Testis (tissue), 2 donors: ENCODE data around the gene TMEM167A.

Experiments
- POLR2A ChIP-seq: fragments of 450-650 bp; IDR thresholded peaks from one replicate; pipeline ENCODE4 v1.6.1; 2017; ENCODE audit warnings: antibody characterized with exemption, mild to moderate bottlenecking, moderate library complexity
- TF ChIP-seq, protein P1 (sequence below), 3 experiments: fragments of 450-650 bp in 2 of 3; fragments of 200-600 bp in 1 of 3; sonication (generic) in 1 of 3; IDR thresholded peaks; one replicate each; pipeline ENCODE4 v1.5.1; 2016 to 2019; ENCODE audit warnings: antibody characterized with exemption in 3 of 3, mild to moderate bottlenecking in 2 of 3, moderate library complexity in 1 of 3

DNA sequence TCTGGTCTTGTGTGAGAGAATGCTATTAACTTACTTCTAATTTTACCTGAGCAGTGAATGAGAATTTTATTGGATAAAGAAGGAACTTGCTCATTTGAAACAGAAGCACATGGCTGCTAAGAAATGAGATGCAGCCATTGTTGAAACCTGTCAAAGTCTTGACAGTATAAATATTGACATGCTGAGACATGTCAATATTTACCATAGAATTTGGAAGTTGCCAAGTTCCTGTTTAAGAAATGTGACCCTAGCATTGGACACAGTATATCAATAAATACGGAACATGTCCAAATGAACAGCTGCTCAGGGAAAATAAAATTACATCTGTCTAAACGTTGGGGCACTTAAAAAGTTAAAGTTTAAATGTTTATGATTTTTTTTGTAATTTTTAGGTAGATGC, 7.9 kb upstream of the TMEM167A start:
- TF ChIP-seq, protein P1, sequence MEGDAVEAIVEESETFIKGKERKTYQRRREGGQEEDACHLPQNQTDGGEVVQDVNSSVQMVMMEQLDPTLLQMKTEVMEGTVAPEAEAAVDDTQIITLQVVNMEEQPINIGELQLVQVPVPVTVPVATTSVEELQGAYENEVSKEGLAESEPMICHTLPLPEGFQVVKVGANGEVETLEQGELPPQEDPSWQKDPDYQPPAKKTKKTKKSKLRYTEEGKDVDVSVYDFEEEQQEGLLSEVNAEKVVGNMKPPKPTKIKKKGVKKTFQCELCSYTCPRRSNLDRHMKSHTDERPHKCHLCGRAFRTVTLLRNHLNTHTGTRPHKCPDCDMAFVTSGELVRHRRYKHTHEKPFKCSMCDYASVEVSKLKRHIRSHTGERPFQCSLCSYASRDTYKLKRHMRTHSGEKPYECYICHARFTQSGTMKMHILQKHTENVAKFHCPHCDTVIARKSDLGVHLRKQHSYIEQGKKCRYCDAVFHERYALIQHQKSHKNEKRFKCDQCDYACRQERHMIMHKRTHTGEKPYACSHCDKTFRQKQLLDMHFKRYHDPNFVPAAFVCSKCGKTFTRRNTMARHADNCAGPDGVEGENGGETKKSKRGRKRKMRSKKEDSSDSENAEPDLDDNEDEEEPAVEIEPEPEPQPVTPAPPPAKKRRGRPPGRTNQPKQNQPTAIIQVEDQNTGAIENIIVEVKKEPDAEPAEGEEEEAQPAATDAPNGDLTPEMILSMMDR (IDR thresholded peaks at IDR 0.05) = no peak
- TF ChIP-seq POLR2A = no peak
